Epithelial cell of proximal tubule (primary cell): ENCODE results near the gene CYP4B1. TPM values are rescaled to one million over a fixed set of nuclear protein-coding genes. Genes with fewer than 3 reads are reported as not detected.

Experiments
- DNase-seq: peaks from one replicate; pipeline ENCODE4 v3.0.0-alpha.2; 2011; ENCODE audit warnings: low read depth
- H3K4me3 ChIP-seq: 2 replicates; pipeline ENCODE4 v1.5.1; 2011; ENCODE audit warnings: low read depth, mild to moderate bottlenecking, low read length
- total RNA-seq: library from RNA; depleted of rRNA; stranded (reverse); fragments of >200 nt; gene quantifications from 2 replicates; pipeline ENCODE4 v1.2.3, GENCODE V29; 2015
- TF ChIP-seq, protein P1 (sequence below): conservative IDR thresholded peaks from 2 replicates; pipeline ENCODE4 v1.5.1; 2012; ENCODE audit warnings: low read depth, mild to moderate bottlenecking, low read length

CYP4B1 gene
- total RNA-seq, 1 donor from 2014 or later, result not detected

GRCh38 chr1:46757956-46758528 lies 40.8 kb upstream of the CYP4B1 start:
- no peak overlapping the region for H3K4me3 ChIP-seq
- DNase-seq, result no peak
- TF ChIP-seq, protein P1, sequence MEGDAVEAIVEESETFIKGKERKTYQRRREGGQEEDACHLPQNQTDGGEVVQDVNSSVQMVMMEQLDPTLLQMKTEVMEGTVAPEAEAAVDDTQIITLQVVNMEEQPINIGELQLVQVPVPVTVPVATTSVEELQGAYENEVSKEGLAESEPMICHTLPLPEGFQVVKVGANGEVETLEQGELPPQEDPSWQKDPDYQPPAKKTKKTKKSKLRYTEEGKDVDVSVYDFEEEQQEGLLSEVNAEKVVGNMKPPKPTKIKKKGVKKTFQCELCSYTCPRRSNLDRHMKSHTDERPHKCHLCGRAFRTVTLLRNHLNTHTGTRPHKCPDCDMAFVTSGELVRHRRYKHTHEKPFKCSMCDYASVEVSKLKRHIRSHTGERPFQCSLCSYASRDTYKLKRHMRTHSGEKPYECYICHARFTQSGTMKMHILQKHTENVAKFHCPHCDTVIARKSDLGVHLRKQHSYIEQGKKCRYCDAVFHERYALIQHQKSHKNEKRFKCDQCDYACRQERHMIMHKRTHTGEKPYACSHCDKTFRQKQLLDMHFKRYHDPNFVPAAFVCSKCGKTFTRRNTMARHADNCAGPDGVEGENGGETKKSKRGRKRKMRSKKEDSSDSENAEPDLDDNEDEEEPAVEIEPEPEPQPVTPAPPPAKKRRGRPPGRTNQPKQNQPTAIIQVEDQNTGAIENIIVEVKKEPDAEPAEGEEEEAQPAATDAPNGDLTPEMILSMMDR, result no peak

DNA sequence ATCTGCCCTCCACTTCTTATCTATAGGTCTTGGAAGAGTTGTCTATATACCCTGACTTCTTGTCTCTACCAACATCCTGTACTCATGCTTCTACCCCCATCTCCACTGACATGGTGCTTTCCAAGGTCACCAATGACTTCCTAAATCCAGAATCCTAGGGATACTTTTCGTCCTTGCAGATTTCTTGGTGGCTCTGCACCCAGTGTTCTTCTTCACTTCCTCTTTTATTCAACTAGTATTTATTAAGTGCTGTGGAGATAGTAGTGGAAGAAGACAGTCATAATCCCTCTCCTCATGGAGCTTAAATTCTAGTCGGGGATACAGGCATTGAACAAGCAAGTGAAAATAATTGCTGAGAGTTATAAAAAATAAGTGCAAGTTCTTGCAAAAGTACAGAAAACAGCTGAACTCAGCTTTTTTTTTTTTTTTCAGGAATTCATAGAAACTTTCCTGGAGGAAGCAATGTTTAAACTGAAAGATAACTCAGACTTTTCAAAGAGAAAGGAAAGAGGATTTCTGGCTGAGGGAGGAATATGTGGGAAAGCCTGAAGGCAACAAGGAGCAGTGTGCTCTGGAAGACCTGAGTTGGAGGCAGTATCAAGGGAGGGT lies 38.2 kb upstream of the CYP4B1 start:
- DNase-seq, result no peak
- no peak overlapping the region for H3K4me3 ChIP-seq
- TF ChIP-seq, protein P1, result no peak

GRCh38 chr1:46761740-46762139 lies 37.1 kb upstream of the CYP4B1 start:
- DNase-seq, result no peak
- H3K4me3 ChIP-seq, result no peak overlapping the region
- TF ChIP-seq, protein P1, result no peak

DNA sequence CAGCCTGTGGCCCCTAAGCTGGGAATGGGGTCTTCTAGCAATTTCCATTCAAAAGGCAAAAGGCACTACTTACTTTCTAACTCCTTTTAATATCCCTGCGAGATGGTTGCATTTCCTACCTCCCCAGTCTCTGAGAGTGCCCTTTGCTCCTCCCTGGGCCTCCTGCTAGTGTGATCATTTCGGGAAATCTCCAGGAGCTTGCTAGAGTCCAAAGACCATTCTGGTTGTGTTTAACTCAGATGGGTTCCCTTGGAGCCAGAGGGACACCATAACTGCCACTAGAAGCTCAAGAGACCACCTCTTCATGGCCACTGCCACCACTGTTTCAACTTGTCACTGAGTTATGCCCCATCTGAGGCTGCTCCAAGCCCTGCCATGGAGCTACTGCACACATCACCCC lies 34.4 kb upstream of the CYP4B1 start:
- H3K4me3 ChIP-seq, result no peak overlapping the region
- no peak for DNase-seq
- TF ChIP-seq, protein P1, result no peak

- TF ChIP-seq, protein P1, result no peak
- DNase-seq, result no peak
- no peak overlapping the region for H3K4me3 ChIP-seq
Observed at GRCh38 chr1:46767649-46768282, 31.1 kb upstream of the CYP4B1 start.

- no peak overlapping the region for H3K4me3 ChIP-seq
- no peak for DNase-seq
- TF ChIP-seq, protein P1, result no peak
Observed at GRCh38 chr1:46768445-46768844, 30.4 kb upstream of the CYP4B1 start.
